ENCODE results near the gene AFAP1.

AFAP1 gene, protein sequence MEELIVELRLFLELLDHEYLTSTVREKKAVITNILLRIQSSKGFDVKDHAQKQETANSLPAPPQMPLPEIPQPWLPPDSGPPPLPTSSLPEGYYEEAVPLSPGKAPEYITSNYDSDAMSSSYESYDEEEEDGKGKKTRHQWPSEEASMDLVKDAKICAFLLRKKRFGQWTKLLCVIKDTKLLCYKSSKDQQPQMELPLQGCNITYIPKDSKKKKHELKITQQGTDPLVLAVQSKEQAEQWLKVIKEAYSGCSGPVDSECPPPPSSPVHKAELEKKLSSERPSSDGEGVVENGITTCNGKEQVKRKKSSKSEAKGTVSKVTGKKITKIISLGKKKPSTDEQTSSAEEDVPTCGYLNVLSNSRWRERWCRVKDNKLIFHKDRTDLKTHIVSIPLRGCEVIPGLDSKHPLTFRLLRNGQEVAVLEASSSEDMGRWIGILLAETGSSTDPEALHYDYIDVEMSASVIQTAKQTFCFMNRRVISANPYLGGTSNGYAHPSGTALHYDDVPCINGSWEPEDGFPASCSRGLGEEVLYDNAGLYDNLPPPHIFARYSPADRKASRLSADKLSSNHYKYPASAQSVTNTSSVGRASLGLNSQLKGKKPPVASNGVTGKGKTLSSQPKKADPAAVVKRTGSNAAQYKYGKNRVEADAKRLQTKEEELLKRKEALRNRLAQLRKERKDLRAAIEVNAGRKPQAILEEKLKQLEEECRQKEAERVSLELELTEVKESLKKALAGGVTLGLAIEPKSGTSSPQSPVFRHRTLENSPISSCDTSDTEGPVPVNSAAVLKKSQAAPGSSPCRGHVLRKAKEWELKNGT

GRCh38 chr4:7939377-7940108, at the start of gene AFAP1:
AFAP1 (minus strand) TSS chr4:7939861; CDS start chr4:7872078, 67,783 bp downstream.
- FAIRE-seq, result no peak

- FAIRE-seq, result no peak
Observed at GRCh38 chr4:7988437-7988836, 48.8 kb upstream of the AFAP1 start.

DNA sequence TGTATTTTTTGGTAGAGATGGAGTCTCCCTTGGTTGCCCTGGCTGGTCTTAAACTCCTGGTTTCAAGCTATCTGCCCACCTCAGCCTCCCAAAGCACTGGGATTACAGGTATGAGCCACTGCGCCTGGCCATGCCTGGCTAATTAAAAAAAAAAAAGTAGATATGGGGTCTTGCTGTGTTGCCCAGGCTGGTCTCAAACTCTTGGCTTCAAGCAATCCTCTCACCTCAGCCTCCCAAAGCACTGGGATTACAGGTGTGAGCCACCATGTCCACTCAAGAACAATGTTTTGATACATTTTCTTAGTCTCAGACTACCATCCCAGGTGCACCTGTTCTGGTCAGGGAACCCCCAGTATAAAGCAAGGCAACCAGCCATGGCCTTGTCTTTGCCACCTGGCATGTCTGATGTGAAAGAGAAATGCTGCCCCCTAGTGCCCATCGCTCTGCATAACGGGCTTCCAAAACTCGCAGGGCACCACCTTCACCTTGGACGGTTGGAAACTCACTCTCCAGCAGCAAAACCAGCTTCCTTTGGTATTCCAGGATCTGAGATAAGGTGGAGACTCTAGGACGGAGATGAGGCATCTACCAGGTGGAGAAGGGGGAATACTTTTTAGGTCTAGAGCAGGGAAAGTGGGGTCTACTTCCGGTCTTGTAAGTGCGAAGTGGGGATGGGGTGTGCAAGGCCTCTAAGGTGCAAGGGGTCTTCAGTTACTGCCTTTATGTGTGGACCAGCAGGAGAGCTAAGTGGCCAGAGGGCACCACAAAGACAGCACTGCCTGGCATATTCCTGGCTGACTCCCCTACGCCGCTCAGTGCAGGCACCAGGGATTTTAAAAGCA, 47.7 kb upstream of the AFAP1 start:
- FAIRE-seq, result no peak

DNA sequence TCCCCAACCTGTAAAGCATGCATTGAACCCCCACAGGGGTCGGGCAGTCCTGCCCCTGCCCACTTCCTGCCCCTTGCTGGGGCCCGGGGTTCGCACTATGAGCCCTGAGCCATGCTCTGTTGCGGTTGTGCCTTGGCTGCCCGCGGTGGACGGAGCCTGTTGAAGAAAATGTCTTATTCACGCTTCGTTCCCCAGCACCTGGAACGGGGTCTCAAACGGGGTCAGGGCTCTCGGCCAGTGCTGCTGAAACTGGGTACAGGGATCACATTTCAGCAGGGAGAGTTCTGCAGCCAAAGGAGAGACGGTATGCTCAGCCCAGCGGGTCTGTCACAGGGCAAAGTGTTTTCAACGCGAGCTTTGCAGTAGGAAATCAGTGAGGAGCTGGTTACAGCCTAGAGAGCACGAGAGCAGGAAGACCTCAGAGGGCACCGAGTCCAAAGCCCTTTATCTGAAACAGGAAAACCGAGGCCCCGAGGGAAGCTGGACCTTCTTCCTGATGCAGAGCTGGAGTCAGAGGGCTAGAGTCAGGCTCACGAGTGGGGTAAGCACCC, 46.3 kb upstream of the AFAP1 start:
- FAIRE-seq, result no peak

- FAIRE-seq, result no peak
Observed at GRCh38 chr4:7985072-7985471, 45.4 kb upstream of the AFAP1 start.

GRCh38 chr4:7984286-7984925, 44.7 kb upstream of the AFAP1 start:
- FAIRE-seq, result no peak

GRCh38 chr4:7983296-7983695, 43.6 kb upstream of the AFAP1 start:
- no peak for FAIRE-seq

- FAIRE-seq, result no peak
Observed at GRCh38 chr4:7981738-7982394, 42.2 kb upstream of the AFAP1 start.

DNA sequence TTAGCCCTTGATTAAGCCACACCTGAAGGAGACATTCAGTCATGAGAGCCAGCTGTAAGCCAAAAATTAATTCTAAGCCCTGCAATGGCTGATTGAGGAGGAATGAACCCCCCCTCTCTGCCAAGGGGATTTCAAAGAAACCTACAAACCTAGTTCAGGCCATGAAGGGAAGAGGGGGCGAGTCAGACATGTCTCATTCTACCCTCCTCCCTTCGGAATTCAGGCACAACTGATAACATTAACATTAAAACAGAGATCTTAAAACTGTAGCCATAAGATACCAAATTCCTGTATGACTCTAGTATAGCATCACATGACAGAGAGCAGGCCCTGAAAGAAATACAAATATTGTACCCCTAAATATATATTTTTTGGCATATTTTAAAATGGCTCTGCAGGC, 40.4 kb upstream of the AFAP1 start:
- no peak for FAIRE-seq

DNA sequence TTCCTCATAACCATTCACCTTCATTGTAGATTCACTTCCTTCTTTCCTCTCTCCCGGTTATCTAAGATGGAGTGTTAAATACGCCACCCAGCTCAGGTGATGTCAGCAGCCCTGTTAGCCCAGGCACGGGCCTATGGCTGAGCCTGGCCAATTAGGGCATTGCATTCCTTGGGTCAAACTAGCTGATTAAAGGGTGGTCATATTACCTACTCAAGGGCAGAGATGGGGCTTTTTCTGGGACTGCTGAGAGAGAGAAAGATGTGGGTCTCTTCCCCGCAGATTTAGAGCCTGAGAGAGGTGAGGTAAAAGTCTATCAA, 39.9 kb upstream of the AFAP1 start:
- FAIRE-seq, result no peak

DNA sequence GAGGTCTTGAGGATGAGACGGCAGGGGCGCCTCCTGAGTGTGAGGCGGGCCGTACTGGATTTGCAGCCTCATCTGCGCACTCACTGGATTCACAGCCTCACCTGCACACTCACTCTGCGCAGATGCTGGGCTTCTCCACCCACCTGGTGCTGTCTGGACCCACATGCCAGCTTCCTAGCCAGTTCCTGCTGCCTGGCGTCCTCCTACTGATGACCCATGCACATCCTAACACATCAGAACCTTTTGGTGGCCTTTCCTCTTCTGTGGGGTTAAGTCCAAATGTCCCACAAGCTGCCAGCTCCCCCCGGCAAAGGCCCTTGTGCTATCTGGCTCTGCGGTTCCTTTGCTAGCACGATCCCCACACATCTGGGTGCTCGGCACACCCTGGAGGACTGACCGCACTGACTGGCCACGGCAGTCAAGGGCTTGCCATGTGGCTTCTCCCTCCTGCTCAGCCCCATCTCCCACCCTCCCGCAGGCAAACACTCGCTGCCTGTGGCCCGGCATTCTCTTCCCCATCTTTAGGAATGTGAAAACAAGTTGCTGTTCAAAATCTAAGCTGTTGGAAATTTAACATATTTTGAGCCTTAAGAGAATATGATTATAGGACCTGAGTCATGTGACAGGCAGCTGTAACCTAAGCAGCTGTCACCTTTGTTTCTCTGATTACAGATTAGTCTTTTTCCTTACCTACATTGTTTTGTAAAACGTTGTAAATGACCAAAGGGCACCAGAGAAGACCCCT, 39.4 kb upstream of the AFAP1 start:
- FAIRE-seq, result no peak

DNA sequence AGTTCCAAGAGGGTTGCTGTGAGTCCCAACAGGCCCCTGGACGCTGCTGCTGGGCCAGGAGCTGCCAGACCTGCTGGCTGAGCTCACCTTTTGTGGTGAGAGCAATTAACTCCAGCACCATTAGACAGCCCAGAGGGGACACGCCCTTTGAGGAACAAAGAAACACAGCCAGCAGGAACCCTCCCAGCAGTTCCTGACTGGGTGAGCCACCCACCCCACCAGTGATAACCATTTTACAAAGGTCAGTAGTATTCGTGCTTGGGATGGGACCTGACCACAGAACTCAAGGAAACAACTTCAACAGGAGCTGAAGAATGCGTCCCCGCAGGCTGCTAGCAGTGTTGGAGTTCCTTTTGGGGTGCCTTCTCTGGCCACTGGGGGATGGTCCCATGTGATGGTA, 38.8 kb upstream of the AFAP1 start:
- no peak for FAIRE-seq

GRCh38 chr4:7976634-7977033, 37.0 kb upstream of the AFAP1 start:
- no peak for FAIRE-seq

GRCh38 chr4:7976025-7976424, 36.4 kb upstream of the AFAP1 start:
- no peak for FAIRE-seq

GRCh38 chr4:7974425-7974824, 34.8 kb upstream of the AFAP1 start:
- no peak for FAIRE-seq

- FAIRE-seq, result no peak
Observed at GRCh38 chr4:7973545-7973981, 33.9 kb upstream of the AFAP1 start.

DNA sequence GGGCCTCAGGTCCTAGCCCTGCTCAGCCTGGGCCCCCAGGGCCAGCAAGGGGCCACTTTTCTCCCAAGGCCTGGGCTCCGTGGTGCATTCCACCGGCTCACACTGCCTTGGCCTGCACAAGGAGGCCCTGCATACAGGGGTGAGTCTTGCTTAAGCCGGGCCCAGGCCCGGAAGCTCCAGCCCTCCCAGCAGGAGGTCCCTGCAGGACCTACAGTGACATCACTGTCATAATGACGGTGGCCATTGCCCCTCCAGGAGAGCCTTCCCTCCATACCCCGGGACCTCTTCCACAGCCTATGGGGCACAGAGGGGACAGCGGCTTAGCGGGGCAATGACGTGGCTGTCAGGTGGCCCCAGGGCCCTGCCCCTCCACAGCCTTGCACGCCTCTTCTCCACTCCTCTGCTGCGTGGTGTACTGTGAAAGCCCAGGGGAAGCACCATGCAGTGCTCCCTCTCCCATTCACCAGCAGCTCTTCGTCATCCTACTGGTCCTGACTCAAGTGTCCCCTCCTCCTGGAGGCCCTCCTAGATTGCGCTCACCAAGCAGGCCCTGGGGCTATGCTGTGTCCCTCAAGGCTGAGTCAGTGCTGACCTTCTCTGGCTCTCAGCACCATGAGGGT, 32.3 kb upstream of the AFAP1 start:
- no peak for FAIRE-seq

GRCh38 chr4:7971159-7971631, 31.5 kb upstream of the AFAP1 start:
- FAIRE-seq, result no peak

DNA sequence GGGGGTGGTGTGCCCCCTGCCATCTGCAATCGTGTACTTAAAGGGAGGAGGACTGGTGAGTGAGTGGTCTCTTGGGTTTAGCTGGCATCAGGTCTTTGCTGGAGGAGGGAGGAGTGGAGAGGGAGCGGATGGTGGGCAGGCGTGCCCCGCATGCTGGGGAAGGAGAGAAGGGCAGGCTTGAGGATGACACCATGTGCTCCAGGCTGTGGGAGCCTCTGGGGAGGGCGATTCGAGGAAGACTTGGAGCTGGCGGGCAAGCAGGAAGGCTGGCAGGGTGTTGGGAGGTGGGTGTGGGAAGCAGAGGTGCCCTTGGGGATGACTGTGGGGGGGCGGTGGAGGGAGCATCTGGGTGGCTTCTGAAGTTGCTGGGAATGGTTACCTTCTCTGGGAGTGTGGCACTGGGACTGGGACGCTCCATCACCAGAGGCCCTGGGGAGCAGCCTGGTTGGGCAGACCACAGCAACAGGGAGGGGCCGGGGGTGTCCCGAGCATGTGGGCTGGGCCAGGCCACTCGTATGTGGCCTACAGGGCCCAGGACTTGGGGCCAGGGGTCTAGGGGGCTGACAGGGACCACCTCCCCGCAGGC, 30.8 kb upstream of the AFAP1 start:
- no peak for FAIRE-seq

Data from endometrium (tissue), 2 donors.